ENCODE results near the gene A4GALT.
"Not testable (repeated sequence)": the region's sequence is repeated elsewhere in the genome, so short reads cannot be mapped to it uniquely, and the experiment has no call there.

DNA sequence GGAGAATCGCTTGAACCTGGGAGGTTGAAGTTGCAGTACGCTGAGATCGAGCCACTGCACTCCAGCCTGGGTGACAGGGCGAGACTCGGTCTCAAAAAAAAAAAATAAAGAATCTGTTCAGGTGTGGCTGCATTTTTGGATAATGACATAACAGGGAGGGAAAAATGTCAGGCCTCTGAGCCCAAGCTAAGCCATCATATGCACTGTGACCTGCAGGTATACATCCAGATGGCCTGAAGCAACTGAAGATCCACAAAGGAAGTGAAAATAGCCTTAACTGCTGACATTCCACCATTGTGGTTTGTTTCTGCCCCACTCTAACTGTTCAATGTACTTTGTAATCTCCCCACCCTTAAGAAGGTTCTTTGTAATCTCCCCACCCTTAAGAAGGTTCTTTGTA is 19.6 kb upstream of the A4GALT start:
- TF ChIP-seq, protein P1, sequence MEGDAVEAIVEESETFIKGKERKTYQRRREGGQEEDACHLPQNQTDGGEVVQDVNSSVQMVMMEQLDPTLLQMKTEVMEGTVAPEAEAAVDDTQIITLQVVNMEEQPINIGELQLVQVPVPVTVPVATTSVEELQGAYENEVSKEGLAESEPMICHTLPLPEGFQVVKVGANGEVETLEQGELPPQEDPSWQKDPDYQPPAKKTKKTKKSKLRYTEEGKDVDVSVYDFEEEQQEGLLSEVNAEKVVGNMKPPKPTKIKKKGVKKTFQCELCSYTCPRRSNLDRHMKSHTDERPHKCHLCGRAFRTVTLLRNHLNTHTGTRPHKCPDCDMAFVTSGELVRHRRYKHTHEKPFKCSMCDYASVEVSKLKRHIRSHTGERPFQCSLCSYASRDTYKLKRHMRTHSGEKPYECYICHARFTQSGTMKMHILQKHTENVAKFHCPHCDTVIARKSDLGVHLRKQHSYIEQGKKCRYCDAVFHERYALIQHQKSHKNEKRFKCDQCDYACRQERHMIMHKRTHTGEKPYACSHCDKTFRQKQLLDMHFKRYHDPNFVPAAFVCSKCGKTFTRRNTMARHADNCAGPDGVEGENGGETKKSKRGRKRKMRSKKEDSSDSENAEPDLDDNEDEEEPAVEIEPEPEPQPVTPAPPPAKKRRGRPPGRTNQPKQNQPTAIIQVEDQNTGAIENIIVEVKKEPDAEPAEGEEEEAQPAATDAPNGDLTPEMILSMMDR (IDR thresholded peaks at IDR 0.05), result not testable (repeated sequence)
- not testable (repeated sequence) for TF ChIP-seq POLR2A (IDR thresholded peaks at IDR 0.05)
